Tibial nerve (tissue), 4 donors: ENCODE results near the gene PAX8. TPM values are rescaled to one million over a fixed set of nuclear protein-coding genes. Genes with fewer than 3 reads are reported as not detected.

Experiments
- DNase-seq, 2 donors: peaks; one replicate each; pipeline ENCODE4 v3.0.0-alpha.2; 2019; ENCODE audit warnings: low spot score in 2 of 2
- H3K27ac ChIP-seq, 4 donors: fragments of 200-600 bp; sonication (generic) in 3 of 4; one replicate each; pipeline ENCODE4 v1.5.1; 2017 to 2019; ENCODE audit warnings: mild to moderate bottlenecking in 1 of 4
- H3K27me3 ChIP-seq, 2 donors: fragments of 200-600 bp; sonication (generic) in 1 of 2; one replicate each; pipeline versions ENCODE4 v1.5.1 to v1.6.0; 2017 to 2019
- H3K36me3 ChIP-seq, 3 donors: fragments of 200-600 bp; sonication (generic); one replicate each; pipeline ENCODE4 v1.5.1; 2018 to 2019
- H3K4me1 ChIP-seq, 4 donors: fragments of 200-600 bp; sonication (generic) in 3 of 4; one replicate each; pipeline ENCODE4 v1.5.1; 2017 to 2019
- H3K4me3 ChIP-seq, 4 donors: fragments of 200-600 bp; sonication (generic) in 3 of 4; one replicate each; pipeline ENCODE4 v1.5.1; 2017 to 2019; ENCODE audit warnings: mild to moderate bottlenecking in 1 of 4, moderate library complexity in 1 of 4
- H3K9me3 ChIP-seq, 4 donors: fragments of 200-600 bp; sonication (generic) in 3 of 4; one replicate each; pipeline ENCODE4 v1.5.1; 2017 to 2019
- CTCF ChIP-seq, 5 experiments: fragments of 200-600 bp in 3 of 5; fragments of 450-650 bp in 2 of 5; sonication (generic) in 3 of 5; IDR thresholded peaks; one replicate each; pipeline ENCODE4 v1.5.1; 2016 to 2019; ENCODE audit warnings: antibody characterized with exemption in 5 of 5, mild to moderate bottlenecking in 3 of 5, moderate library complexity in 2 of 5
- EP300 ChIP-seq, 2 donors: sonication (generic); formaldehyde crosslinking; IDR thresholded peaks; one replicate each; pipeline ENCODE4 v1.6.1; 2017; ENCODE audit warnings: antibody characterized with exemption in 2 of 2, mild to moderate bottlenecking in 1 of 2
- POLR2A ChIP-seq, 2 donors: fragments of 450-650 bp; IDR thresholded peaks; one replicate each; pipeline ENCODE4 v1.6.1; 2017; ENCODE audit warnings: antibody characterized with exemption in 2 of 2, mild to moderate bottlenecking in 2 of 2, moderate library complexity in 2 of 2
- WGBS, 2 donors: methylation state at CpG; one replicate each; pipeline ENCODE4 v1.1.5; 2018; 5-methylcytosine and 5-hydroxymethylcytosine counted together
- total RNA-seq, 4 donors: library from RNA; depleted of rRNA; stranded (reverse); fragments of >200 nt; gene quantifications; one replicate each; pipeline ENCODE4 v1.1.0, GENCODE V29; 2016

PAX8 gene
- total RNA-seq, 4 donors from 2014 or later = 2.2 to 11.4 (median 5.2) TPM

GRCh38 chr2:113211226-113212105 lies 67.3 kb downstream of the PAX8 start:
- Histone ChIP-seq H3K27me3 (no peaks in the 10 kb centered on the region), H3K36me3 (no peaks in the 10 kb centered on the region), H3K27ac (peak overlapping the region; percentile 60 to 86 (median 73)), H3K4me3 (peak overlapping the region in 1 of 4 donors; percentile 24), H3K4me1 (peaks cover 0 to 51% (median 25%) of the 10 kb centered on the region in 4 donors), H3K9me3 (no peaks in the 10 kb centered on the region)
- WGBS, 2 donors = 58 to 65% methylated on average over 13 of the region's 13 CpGs
- DNase-seq = peak in 1 of 2 donors; percentile 36
- TF ChIP-seq EP300 (IDR thresholded peaks at IDR 0.05) = peak in 1 of 2 donors; percentile 66
- no peak for TF ChIP-seq POLR2A (IDR thresholded peaks at IDR 0.05)

GRCh38 chr2:113209646-113210171 lies 69.0 kb downstream of the PAX8 start:
- H3K4me3 ChIP-seq = no peak overlapping the region
- no peaks in the 10 kb centered on the region for H3K27me3 ChIP-seq
- H3K27ac ChIP-seq = peak overlapping the region in 2 of 4 donors; percentile 84 to 86
- no peaks in the 10 kb centered on the region for H3K36me3 ChIP-seq
- DNase-seq = no peak
- no peaks in the 10 kb centered on the region for H3K9me3 ChIP-seq
- TF ChIP-seq POLR2A (IDR thresholded peaks at IDR 0.05) (no peak), CTCF (IDR thresholded peaks at IDR 0.05) (no peak)
- WGBS, 2 donors = 81 to 85% methylated on average over 15 of the region's 15 CpGs
- H3K4me1 ChIP-seq = peaks cover 0 to 43% (median 22%) of the 10 kb centered on the region in 4 donors

GRCh38 chr2:113209011-113209645 lies 69.6 kb downstream of the PAX8 start:
- no peak for DNase-seq
- Histone ChIP-seq H3K27ac (peak overlapping the region in 1 of 4 donors; percentile 86), H3K4me1 (peaks cover 0 to 44% (median 22%) of the 10 kb centered on the region in 4 donors), H3K9me3 (no peaks in the 10 kb centered on the region), H3K4me3 (no peak overlapping the region), H3K27me3 (no peaks in the 10 kb centered on the region), H3K36me3 (no peaks in the 10 kb centered on the region)
- WGBS, 2 donors = 75 to 81% methylated on average over 8 of the region's 8 CpGs
- TF ChIP-seq EP300 (IDR thresholded peaks at IDR 0.05) (no peak), CTCF (IDR thresholded peaks at IDR 0.05) (no peak), POLR2A (IDR thresholded peaks at IDR 0.05) (no peak)

GRCh38 chr2:113208396-113208795 lies 70.3 kb downstream of the PAX8 start:
- Histone ChIP-seq H3K27ac (no peak overlapping the region), H3K4me1 (peaks cover 0 to 42% (median 22%) of the 10 kb centered on the region in 4 donors), H3K4me3 (no peak overlapping the region), H3K36me3 (no peaks in the 10 kb centered on the region), H3K27me3 (no peaks in the 10 kb centered on the region), H3K9me3 (no peaks in the 10 kb centered on the region)
- WGBS, 2 donors = 94% methylated on average over 5 of the region's 5 CpGs
- no peak for DNase-seq
- no peak for TF ChIP-seq EP300 (IDR thresholded peaks at IDR 0.05)
- TF ChIP-seq POLR2A (IDR thresholded peaks at IDR 0.05) = no peak

- 93 to 94% methylated on average over 2 of the region's 2 CpGs for WGBS, 2 donors
These were observed 71.7 kb downstream of the PAX8 start for GRCh38 chr2:113207021-113207420.

GRCh38 chr2:113206251-113206650 lies 72.5 kb downstream of the PAX8 start:
- Histone ChIP-seq H3K9me3 (no peaks in the 10 kb centered on the region), H3K27me3 (no peaks in the 10 kb centered on the region), H3K4me1 (peaks cover 0 to 40% (median 9%) of the 10 kb centered on the region in 4 donors), H3K36me3 (no peaks in the 10 kb centered on the region), H3K4me3 (no peak overlapping the region), H3K27ac (no peak overlapping the region)
- WGBS, 2 donors = 69 to 87% methylated on average over 6 of the region's 6 CpGs
- TF ChIP-seq EP300 (IDR thresholded peaks at IDR 0.05) = no peak
- no peak for TF ChIP-seq POLR2A (IDR thresholded peaks at IDR 0.05)
- no peak for TF ChIP-seq CTCF (IDR thresholded peaks at IDR 0.05)
- no peak for DNase-seq

More at GRCh38 chr2:113207021-113207420, 71.7 kb downstream of the PAX8 start:
- Histone ChIP-seq H3K4me3 (no peak overlapping the region), H3K36me3 (no peaks in the 10 kb centered on the region), H3K27ac (no peak overlapping the region), H3K27me3 (no peaks in the 10 kb centered on the region), H3K9me3 (no peaks in the 10 kb centered on the region), H3K4me1 (peaks cover 0 to 40% (median 16%) of the 10 kb centered on the region in 4 donors)
- no peak for TF ChIP-seq EP300 (IDR thresholded peaks at IDR 0.05)
- DNase-seq = no peak
